Vagina (tissue), 2 donors: ENCODE measurements around the gene VENTX.

Source experiments
- POLR2A ChIP-seq, 2 donors: fragments of 450-650 bp; IDR thresholded peaks; one replicate each; pipeline ENCODE4 v1.6.1; 2017; ENCODE audit warnings: antibody characterized with exemption in 2 of 2, mild to moderate bottlenecking in 2 of 2, moderate library complexity in 2 of 2
- POLR2AphosphoS5 ChIP-seq, 2 donors: sonication (generic); formaldehyde crosslinking; IDR thresholded peaks; one replicate each; pipeline ENCODE4 v1.9.0; 2017; ENCODE audit warnings: antibody characterized with exemption in 2 of 2, mild to moderate bottlenecking in 2 of 2, low read depth in 1 of 2; ENCODE audit not compliant: insufficient read depth in 1 of 2
- TF ChIP-seq, protein P1 (sequence below), 3 experiments: fragments of 450-650 bp in 2 of 3; fragments of 200-600 bp in 1 of 3; sonication (generic) in 1 of 3; IDR thresholded peaks; one replicate each; pipeline ENCODE4 v1.5.1; 2017 to 2019; ENCODE audit warnings: antibody characterized with exemption in 3 of 3, mild to moderate bottlenecking in 2 of 3, moderate library complexity in 2 of 3

DNA sequence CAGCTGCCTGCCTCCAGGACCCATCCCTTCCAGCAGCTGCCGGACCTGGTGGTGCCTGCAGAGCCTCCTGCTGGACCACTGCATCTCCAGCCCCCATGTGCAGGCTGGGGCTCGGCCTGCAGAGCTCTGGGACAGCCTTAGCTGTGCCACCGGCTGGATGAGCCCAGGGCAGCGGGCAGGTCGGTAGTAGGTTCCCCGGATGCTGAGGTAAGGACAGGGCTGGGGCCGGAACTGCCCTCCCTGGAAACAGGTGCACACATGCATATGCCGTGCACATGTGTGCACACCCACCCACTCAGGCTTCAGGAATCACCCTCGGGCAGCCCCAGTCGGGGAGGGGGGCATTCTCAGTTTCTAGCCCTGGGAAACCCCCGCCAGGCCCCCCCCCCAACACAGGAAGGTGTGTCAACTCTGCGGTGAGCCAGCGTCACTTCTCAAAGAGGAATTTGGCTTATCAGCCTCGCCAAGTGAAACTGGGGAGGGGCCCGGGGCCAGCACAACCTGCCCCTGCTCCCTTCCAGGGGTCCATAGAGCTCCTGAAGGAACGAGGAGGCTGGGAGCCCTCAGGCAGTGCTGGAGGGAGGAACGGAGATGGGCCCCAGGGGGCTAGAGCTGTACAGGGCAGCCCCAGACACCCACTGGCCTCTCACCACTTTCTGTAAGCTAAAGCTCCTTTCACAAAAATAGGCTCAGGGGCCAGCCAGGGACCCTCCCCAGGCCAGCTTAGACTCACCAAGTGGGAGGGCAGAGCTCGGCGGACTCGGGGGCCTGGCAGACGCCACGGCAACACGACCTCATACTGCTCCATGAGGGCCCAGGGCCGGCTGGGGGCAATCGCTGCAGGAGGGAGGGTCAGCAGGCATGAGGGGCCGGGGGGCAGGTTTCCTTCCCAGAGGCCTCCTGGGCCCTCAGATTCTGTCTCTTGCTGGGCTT lies 37.4 kb downstream of the VENTX start:
- TF ChIP-seq, protein P1, sequence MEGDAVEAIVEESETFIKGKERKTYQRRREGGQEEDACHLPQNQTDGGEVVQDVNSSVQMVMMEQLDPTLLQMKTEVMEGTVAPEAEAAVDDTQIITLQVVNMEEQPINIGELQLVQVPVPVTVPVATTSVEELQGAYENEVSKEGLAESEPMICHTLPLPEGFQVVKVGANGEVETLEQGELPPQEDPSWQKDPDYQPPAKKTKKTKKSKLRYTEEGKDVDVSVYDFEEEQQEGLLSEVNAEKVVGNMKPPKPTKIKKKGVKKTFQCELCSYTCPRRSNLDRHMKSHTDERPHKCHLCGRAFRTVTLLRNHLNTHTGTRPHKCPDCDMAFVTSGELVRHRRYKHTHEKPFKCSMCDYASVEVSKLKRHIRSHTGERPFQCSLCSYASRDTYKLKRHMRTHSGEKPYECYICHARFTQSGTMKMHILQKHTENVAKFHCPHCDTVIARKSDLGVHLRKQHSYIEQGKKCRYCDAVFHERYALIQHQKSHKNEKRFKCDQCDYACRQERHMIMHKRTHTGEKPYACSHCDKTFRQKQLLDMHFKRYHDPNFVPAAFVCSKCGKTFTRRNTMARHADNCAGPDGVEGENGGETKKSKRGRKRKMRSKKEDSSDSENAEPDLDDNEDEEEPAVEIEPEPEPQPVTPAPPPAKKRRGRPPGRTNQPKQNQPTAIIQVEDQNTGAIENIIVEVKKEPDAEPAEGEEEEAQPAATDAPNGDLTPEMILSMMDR (IDR thresholded peaks at IDR 0.05): no peak
- no peak for TF ChIP-seq POLR2A (IDR thresholded peaks at IDR 0.05)
- TF ChIP-seq POLR2AphosphoS5 (IDR thresholded peaks at IDR 0.05; ENCODE audit: insufficient read depth in 1 of 2, low read depth in 1 of 2): no peak
